ENCODE measurements around the gene CNTLN.

DNA sequence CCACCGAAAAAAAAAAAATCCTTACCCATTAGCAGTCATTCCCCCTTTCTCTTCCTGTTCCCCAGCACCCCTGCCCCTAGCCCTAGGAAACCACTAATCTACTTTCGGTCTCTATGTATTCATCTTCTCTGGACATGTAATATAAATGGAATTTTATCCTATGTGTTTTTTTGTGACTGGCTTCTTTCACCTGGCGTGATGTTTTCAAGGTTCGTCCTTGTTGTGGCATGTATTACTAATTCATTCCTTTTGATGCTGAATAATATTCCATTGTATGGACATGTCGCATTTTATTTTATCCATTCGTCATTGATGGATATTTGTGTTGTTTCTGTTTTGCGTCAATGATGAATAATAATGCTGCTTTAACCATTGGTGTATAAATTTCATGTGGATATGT is 401.2 kb downstream of the CNTLN start:
- TF ChIP-seq, protein P1, sequence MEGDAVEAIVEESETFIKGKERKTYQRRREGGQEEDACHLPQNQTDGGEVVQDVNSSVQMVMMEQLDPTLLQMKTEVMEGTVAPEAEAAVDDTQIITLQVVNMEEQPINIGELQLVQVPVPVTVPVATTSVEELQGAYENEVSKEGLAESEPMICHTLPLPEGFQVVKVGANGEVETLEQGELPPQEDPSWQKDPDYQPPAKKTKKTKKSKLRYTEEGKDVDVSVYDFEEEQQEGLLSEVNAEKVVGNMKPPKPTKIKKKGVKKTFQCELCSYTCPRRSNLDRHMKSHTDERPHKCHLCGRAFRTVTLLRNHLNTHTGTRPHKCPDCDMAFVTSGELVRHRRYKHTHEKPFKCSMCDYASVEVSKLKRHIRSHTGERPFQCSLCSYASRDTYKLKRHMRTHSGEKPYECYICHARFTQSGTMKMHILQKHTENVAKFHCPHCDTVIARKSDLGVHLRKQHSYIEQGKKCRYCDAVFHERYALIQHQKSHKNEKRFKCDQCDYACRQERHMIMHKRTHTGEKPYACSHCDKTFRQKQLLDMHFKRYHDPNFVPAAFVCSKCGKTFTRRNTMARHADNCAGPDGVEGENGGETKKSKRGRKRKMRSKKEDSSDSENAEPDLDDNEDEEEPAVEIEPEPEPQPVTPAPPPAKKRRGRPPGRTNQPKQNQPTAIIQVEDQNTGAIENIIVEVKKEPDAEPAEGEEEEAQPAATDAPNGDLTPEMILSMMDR (IDR thresholded peaks at IDR 0.05; ENCODE audit: low read length), result no peak
- no peak for TF ChIP-seq EZH2 (IDR thresholded peaks at IDR 0.05; ENCODE audit: borderline replicate concordance, low read length)

Measured in OCI-LY1 (cell line).